NCI-H2196 treated with DMSO at 0.1 percent for 48 hours (cell line): Measurements from ENCODE around the gene DCTN5.
"Not testable (repeated sequence)": the region's sequence is repeated elsewhere in the genome, so short reads cannot be mapped to it uniquely, and the experiment has no call there.

ENCODE experiments used
- DNase-seq: peaks from one replicate; lab custom pipeline; 2025; ENCODE audit not compliant: unreplicated experiment; lab: John Stamatoyannopoulos, UW

DCTN5 gene

DNA sequence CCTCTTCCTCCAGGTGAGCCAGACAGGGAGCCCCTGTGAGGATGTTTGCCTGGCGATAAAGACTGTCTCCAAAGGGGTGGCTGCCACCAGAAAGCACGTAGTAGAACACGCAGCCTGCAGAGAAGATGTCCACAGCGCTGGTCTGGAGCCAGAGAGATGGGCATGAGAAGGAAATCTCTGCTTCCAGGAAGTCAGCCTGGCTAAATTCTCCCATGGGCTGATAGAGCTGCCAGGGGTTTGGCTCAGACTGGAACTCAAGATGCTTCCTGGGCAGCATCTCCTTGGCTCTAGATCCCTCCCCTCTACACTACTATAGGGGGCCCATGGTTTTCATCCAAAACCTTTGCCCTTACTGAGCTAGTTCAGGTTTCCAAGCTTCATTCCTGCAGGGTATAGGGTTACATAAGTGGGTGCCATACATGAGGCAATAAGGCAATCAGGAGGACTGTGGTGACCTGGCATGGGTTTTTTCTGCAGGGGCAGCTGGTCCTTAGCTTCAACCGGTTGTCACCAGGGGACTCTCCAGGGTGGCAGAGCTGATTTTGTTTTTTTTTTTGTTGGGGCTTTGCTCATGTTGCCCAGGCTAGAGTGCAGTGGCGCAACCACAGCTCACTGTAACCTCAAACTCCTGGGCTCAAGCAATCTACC lies 51.0 kb downstream of the DCTN5 start:
- DNase-seq: no peak

- no peak for DNase-seq
Observed at GRCh38 chr16:23694265-23694643, 53.0 kb downstream of the DCTN5 start.

DNA sequence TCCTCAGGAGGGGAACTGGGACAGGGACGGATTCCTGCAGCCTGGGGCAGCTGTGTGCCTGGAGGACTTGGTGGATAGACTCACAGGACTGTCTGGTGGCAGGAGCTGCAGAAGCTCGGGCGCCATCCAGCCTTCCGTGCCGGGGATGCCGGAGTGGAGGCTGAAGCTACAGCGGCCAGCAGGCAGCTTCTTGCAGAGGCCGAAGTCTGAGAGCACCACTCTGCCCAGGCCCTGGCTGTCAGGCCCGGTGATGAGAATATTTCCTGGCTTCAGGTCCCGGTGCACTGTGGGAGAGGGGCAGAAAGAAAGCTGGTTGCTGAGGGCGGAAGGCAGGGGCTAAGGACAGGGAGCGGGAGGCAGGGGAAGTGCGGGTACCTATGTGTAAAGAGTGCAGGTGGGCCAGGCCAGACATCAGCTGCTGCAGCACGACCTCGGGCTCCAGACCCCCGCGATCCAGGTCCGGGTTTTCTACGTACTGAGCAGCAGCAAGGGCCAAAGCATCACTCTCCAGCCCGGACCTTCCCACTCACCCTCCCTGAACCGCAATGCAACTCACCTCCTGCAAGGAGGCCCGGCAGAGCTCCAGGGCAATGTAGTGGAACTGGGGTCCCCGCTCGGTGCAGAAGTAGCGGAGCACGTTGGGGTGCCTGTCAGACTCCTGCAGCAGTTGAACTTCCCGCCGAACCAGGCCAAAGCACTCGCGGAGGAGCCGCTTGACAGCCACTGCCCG lies 53.5 kb downstream of the DCTN5 start:
- DNase-seq: no peak

DNA sequence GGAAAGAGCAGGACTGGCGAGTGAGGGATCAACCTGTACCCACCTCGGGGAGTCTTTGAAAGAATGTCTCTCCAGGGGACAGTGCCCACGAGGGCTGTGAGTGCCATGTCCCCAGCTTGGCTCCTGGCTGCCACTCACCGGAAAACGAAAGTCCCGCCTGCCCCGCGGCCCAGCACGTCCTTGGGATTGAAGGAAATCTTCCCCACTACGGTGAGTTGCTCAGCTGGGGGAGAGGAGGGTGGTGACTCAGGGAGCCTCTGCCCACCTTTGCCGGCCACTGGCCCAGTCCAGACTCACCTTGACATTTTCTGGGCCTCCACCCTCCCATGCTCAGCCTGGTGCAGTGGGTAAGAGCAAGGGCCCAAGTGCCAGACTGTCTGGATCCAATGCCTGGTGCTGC lies 54.5 kb downstream of the DCTN5 start:
- no peak for DNase-seq

- DNase-seq: no peak
Observed at GRCh38 chr16:23699100-23699499, 57.8 kb downstream of the DCTN5 start.

DNA sequence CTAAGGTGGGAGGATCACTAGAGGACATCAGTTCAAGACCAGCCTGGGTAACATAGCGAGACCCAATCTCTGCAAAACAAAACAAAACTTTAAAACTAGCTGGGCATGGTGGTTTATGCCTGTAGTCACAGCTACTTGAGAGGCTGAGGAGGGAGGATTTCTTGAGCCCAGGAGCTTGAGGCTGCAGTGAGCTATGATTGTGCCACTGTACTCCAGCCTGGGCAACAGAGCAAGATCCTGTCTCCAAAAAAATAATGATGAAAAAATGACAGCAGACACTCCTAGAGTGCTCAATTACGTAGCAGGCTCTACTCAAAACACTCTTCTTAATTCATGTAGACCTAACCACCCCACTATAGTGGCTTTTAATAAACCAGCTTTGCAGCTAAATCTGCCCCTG lies 58.8 kb downstream of the DCTN5 start:
- DNase-seq: no peak

DNA sequence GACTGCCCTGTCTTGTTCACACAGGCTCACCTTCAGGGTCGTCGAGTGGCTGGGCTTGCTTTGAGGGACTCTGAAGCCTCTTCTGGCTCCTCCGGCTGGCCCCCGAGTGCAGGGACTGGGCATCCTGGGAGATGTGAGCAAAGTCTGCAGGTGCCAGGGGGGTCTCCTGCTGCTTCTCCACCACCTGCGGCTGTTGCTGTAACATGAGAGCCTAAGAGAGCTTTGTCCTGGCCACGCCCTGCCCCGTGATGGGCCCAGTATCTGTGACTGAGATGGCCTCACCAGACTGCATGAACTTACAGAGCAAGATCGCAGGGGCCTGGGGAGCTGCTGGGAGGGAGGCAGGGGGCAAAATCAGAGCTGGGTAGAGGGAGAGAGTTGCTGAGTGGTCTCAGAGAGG lies 59.2 kb downstream of the DCTN5 start:
- DNase-seq: no peak

GRCh38 chr16:23701045-23701444 lies 59.8 kb downstream of the DCTN5 start:
- no peak for DNase-seq

- no peak for DNase-seq
Observed at GRCh38 chr16:23702951-23703350, 61.7 kb downstream of the DCTN5 start.

- no peak for DNase-seq
Observed at GRCh38 chr16:23704772-23705516, 63.7 kb downstream of the DCTN5 start.

DNA sequence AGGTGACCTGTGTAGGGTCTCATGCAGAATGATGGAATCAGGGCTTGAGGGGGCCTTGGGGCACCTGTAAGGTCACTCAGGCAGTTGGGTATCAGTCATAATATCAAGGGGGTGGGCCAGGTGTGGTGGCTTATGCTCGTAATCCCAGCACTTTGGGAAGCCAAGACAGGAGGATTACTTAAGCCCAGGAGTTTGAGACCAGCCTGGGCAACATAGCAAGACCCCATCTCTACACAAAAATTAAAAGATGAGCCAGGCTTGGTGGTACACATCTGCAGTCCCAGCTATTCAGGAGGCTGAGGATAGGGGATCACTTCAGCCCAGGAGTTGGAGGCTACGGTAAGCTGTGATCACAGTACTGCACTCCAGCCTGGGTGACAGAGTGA lies 64.2 kb downstream of the DCTN5 start:
- DNase-seq: no peak

DNA sequence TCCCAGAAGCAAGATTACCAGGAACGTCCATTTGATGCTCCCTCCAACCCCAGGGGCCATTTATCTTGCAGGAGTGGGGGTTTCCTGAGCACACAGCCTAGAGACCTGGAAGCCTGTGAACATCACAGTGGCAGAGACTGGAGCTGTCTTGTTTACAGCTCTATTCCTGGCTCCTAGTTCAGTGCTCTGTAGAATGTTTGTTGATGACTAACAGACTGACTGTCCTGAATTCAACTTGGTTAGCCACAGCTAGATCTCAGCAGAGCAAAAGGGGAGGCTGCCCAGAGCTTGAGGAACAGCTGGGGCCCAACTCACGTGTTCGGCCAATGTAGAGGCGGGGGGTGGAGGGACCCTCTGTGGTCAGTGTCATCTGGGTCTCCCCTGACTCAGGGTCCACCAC lies 65.2 kb downstream of the DCTN5 start:
- DNase-seq: no peak

DNA sequence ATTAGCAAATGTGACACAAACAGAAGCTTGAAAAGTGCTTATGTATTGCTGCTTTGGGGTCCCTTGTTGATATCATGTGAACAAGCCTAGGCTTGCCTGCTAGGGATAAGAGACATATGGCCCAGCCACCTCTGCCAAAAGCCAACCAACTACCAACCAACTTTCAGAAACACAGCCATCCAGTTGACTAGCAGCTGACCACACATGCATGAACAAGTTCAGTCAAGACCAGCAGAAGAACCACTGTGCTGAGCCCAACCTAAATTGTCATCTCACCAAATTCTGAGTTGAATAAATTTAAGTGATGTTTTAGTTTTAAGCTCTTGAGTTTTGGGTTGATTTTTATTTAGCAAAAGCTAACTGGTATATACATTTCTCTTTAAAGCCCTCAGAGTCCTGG lies 68.3 kb downstream of the DCTN5 start:
- DNase-seq: no peak

DNA sequence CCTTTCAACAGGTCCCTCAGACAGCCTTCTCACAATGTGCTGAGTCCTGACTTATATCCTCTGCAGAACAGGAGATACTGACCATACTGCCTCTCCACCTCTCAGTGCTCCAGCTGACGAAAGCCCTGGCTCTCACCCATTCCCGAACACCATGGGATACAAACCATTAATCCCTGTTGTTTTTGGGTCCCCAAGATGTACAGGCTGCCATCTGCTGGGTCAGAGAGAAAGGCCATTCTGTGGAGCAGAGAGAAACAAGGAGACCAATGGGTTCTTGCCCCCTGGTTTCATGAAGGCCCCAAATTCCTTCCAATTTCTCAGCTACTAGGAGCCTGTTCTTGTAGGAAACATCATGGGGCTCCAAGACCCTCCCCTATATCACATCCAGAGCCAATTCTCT lies 68.7 kb downstream of the DCTN5 start:
- DNase-seq: no peak

- DNase-seq: no peak
Observed at GRCh38 chr16:23710504-23710903, 69.2 kb downstream of the DCTN5 start.

- DNase-seq: no peak
Observed at GRCh38 chr16:23711785-23712184, 70.5 kb downstream of the DCTN5 start.

GRCh38 chr16:23712976-23713375 lies 71.7 kb downstream of the DCTN5 start, which contains the start of gene ERN2:
Gene ERN2, minus strand, starts transcription at chr16:23713222. Its CDS starts 35 bp downstream, at chr16:23713187.
- DNase-seq: no peak

- DNase-seq: no peak
Observed at GRCh38 chr16:23716484-23716883, 75.2 kb downstream of the DCTN5 start.

DNA sequence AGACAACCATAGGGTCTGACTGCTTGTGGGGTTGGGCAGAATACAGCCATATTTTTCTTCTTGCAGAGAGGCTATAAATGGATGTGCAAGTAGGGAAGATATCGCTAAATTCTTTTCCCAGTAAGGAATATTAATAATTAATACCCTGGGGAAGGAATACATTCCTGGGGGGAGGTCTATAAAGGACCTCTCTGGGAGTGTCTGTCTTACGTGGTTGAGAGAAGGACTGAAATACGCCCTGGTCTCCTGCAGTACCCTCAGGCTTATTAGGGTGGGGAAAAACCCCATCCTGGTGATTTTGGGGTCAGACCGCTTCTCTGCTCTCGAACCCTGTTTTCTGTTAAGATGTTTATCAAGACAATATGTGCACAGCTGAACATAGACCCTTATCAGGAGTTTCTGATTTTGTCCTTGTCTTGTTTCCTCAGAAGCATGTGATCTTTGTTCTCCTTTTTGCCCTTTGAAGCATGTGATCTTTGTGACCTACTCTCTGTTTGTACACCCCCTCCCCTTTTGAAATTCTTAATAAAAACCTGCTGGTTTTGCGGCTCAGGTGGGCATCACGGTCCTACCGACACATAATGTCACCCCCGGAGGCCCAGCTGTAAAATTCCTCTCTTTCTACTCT lies 81.5 kb downstream of the DCTN5 start:
- not testable (repeated sequence) for DNase-seq

- DNase-seq: no peak
Observed at GRCh38 chr16:23724096-23724784, 83.0 kb downstream of the DCTN5 start.

DNA sequence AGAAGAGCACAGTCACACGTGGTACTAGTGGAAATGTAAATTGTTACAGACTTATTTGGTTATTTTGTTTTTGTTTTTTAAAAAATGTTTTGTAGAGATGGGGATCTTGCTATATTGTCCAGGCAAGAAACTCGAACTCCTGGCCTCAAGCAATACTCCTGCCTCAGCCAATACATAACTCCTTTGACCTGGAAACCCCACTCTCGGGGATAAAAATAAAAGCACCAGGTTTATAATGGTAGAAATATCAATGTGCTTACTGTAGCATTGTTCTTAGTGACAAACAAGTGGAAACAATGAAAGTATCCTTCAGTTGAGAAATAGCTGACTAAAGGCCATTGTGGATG lies 83.5 kb downstream of the DCTN5 start:
- no peak for DNase-seq
